NT2/D1 (cell line): ENCODE data around the gene ASXL1.

Experiments
- YY1 ChIP-seq: IDR thresholded peaks from 2 replicates; pipeline ENCODE4 v1.6.1; 2011; ENCODE audit not compliant: insufficient read length, insufficient read depth
- ZNF274 ChIP-seq: IDR thresholded peaks from 2 replicates; pipeline ENCODE4 v1.6.1; 2011; ENCODE audit warnings: mild to moderate bottlenecking, low read depth, low read length

GRCh38 chr20:32421290-32421689 lies 63.2 kb downstream of the ASXL1 start:
- TF ChIP-seq YY1 (no peak), ZNF274 (no peak)
